H9 (cell line): Measurements from ENCODE around the gene ANKRD11. TPM values are rescaled to one million over a fixed set of nuclear protein-coding genes. Genes with fewer than 3 reads are reported as not detected.

Experiments
- DNase-seq: peaks from one replicate; pipeline ENCODE4 v3.0.0-alpha.2; 2017
- H2AFZ ChIP-seq: one replicate; pipeline ENCODE4 v1.6.1; 2013; ENCODE audit warnings: mild to moderate bottlenecking, low read length, control low read depth, moderate library complexity
- H2AK5ac ChIP-seq: 2 replicates; pipeline ENCODE4 v1.6.1; 2013; ENCODE audit warnings: low read length, control low read depth, mixed read lengths; ENCODE audit not compliant: insufficient read length
- H2BK120ac ChIP-seq: one replicate; pipeline ENCODE4 v1.6.1; 2013; ENCODE audit warnings: low read depth, mild to moderate bottlenecking, low read length, control low read depth, inconsistent platforms; ENCODE audit not compliant: poor library complexity, severe bottlenecking
- H2BK12ac ChIP-seq: 2 replicates; pipeline ENCODE4 v1.6.1; 2013; ENCODE audit warnings: low read length, control low read depth, mixed read lengths, low read depth; ENCODE audit not compliant: insufficient read length
- H2BK15ac ChIP-seq: 2 replicates; pipeline ENCODE4 v1.6.1; 2013; ENCODE audit warnings: low read depth, low read length, control low read depth
- H2BK20ac ChIP-seq: one replicate; pipeline ENCODE4 v1.6.1; 2013; ENCODE audit warnings: low read depth, mild to moderate bottlenecking, low read length, control low read depth, inconsistent platforms; ENCODE audit not compliant: poor library complexity, severe bottlenecking
- H2BK5ac ChIP-seq: 2 replicates; pipeline ENCODE4 v1.6.1; 2013; ENCODE audit warnings: low read length, control low read depth, mixed read lengths; ENCODE audit not compliant: insufficient read length
- H3K14ac ChIP-seq: 2 replicates; pipeline ENCODE4 v1.6.1; 2013; ENCODE audit warnings: low read length, control low read depth; ENCODE audit not compliant: insufficient read depth
- H3K18ac ChIP-seq: 2 replicates; pipeline ENCODE4 v1.6.1; 2013; ENCODE audit warnings: low read depth, mild to moderate bottlenecking, mixed read lengths, low read length, control low read depth; ENCODE audit not compliant: insufficient read length
- H3K23ac ChIP-seq: 2 replicates; pipeline ENCODE4 v1.6.1; 2013; ENCODE audit warnings: low read length, control low read depth, mixed read lengths, low read depth; ENCODE audit not compliant: insufficient read length
- H3K23me2 ChIP-seq: 2 replicates; pipeline ENCODE4 v1.6.1; 2013; ENCODE audit warnings: low read depth, mild to moderate bottlenecking, mixed read lengths, low read length, control low read depth; ENCODE audit not compliant: insufficient read length, poor library complexity, severe bottlenecking
- H3K27ac ChIP-seq: 2 replicates; pipeline ENCODE4 v1.5.1; 2013; ENCODE audit warnings: low read length, control low read depth, mixed read lengths, low read depth; ENCODE audit not compliant: insufficient read length
- H3K27me3 ChIP-seq: 2 replicates; pipeline ENCODE4 v1.6.1; 2013; ENCODE audit warnings: low read length, control low read depth, inconsistent platforms; ENCODE audit not compliant: insufficient read depth
- H3K4ac ChIP-seq: 2 replicates; pipeline ENCODE4 v1.6.1; 2013; ENCODE audit warnings: low read depth, mild to moderate bottlenecking, control low read depth, inconsistent platforms, low read length, moderate library complexity
- H3K4me1 ChIP-seq: 2 replicates; pipeline ENCODE4 v1.6.1; 2013; ENCODE audit warnings: low read length, control low read depth, inconsistent platforms; ENCODE audit not compliant: insufficient read depth
- H3K4me2 ChIP-seq: 2 replicates; pipeline ENCODE4 v1.6.1; 2013; ENCODE audit warnings: low read length, control low read depth, mixed read lengths; ENCODE audit not compliant: insufficient read length, insufficient read depth
- H3K56ac ChIP-seq: 2 replicates; pipeline ENCODE4 v1.6.1; 2013; ENCODE audit warnings: low read depth, mild to moderate bottlenecking, mixed read lengths, low read length, control low read depth; ENCODE audit not compliant: insufficient read length
- H3K79me1 ChIP-seq: 2 replicates; pipeline ENCODE4 v1.6.1; 2013; ENCODE audit warnings: low read depth, mild to moderate bottlenecking, moderate library complexity, low read length, control low read depth, inconsistent platforms; ENCODE audit not compliant: insufficient read depth, poor library complexity, severe bottlenecking
- H3K79me2 ChIP-seq: 2 replicates; pipeline ENCODE4 v1.6.1; 2013; ENCODE audit warnings: low read length, control low read depth, inconsistent platforms; ENCODE audit not compliant: insufficient read depth
- H3K9ac ChIP-seq: 2 replicates; pipeline ENCODE4 v1.6.1; 2013; ENCODE audit warnings: low read length, control low read depth, mixed read lengths; ENCODE audit not compliant: insufficient read length; ENCODE audit errors: extremely low read depth
- H3K9me3 ChIP-seq: one replicate; pipeline ENCODE4 v1.6.1; 2013; ENCODE audit warnings: low read depth, low read length, inconsistent platforms; ENCODE audit not compliant: control insufficient read depth
- H3T11ph ChIP-seq: one replicate; pipeline ENCODE4 v1.6.1; 2013; ENCODE audit warnings: mild to moderate bottlenecking, low read length, control low read depth, inconsistent platforms
- H4K20me1 ChIP-seq: one replicate; pipeline ENCODE4 v1.6.1; 2013; ENCODE audit not compliant: control insufficient read depth, insufficient read length, insufficient read depth
- H4K5ac ChIP-seq: 2 replicates; pipeline ENCODE4 v1.6.1; 2013; ENCODE audit warnings: low read depth, mild to moderate bottlenecking, mixed read lengths, low read length, control low read depth; ENCODE audit not compliant: insufficient read length
- H4K8ac ChIP-seq: replicated peaks from 2 replicates; pipeline ENCODE4 v1.6.1; 2013; ENCODE audit warnings: low read length, control low read depth, mixed read lengths, low read depth; ENCODE audit not compliant: insufficient read length
- H4K91ac ChIP-seq: 2 replicates; pipeline ENCODE4 v1.6.1; 2013; ENCODE audit warnings: low read depth, mild to moderate bottlenecking, moderate library complexity, mixed read lengths, low read length, control low read depth; ENCODE audit not compliant: insufficient read length
- H3K27ac Mint-ChIP-seq, 3 experiments: 2 replicates in 2 of 3; 3 replicates in 1 of 3; pipeline ENCODE4 v1.8.0; 2020 to 2021; ENCODE audit warnings: mixed read lengths in 3 of 3, mild to moderate bottlenecking in 1 of 3, moderate library complexity in 1 of 3
- H3K27me3 Mint-ChIP-seq: 2 replicates; pipeline ENCODE4 v1.8.0; 2021; ENCODE audit warnings: low read depth, mild to moderate bottlenecking, moderate library complexity, mixed read lengths
- H3K36me3 Mint-ChIP-seq, 3 experiments: 2 replicates in 2 of 3; 3 replicates in 1 of 3; pipeline ENCODE4 v1.8.0; 2020 to 2021; ENCODE audit warnings: low read depth in 3 of 3, mixed read lengths in 3 of 3; ENCODE audit not compliant: insufficient read depth in 1 of 3
- H3K4me1 Mint-ChIP-seq, 2 experiments: 2 replicates each; pipeline ENCODE4 v1.8.0; 2020; ENCODE audit warnings: mixed read lengths in 2 of 2
- H3K4me3 Mint-ChIP-seq, 2 experiments: 2 replicates in 1 of 2; 3 replicates in 1 of 2; pipeline ENCODE4 v1.8.0; 2020 to 2021; ENCODE audit warnings: mild to moderate bottlenecking in 2 of 2, mixed read lengths in 2 of 2, moderate library complexity in 1 of 2
- H3K9me3 Mint-ChIP-seq, 2 experiments: 2 replicates in 1 of 2; 3 replicates in 1 of 2; pipeline ENCODE4 v1.8.0; 2020; ENCODE audit warnings: mild to moderate bottlenecking in 2 of 2, mixed read lengths in 2 of 2, moderate library complexity in 1 of 2
- WGBS: extraction: QIAGEN DNeasy Blood & Tissue Kit; methylation state at CpG from one replicate; pipeline ENCODE4 v1.1.7; 2013; ENCODE audit warnings: missing lambda C conversion rate, low lambda C conversion rate, mixed read lengths; ENCODE audit not compliant: insufficient read length; ENCODE audit errors: extremely low coverage; 5-methylcytosine and 5-hydroxymethylcytosine counted together
- total RNA-seq: library from RNA; stranded (reverse); gene quantifications from 2 replicates; pipeline ENCODE4 v1.2.1, GENCODE V29; 2021
- TF ChIP-seq, protein P1 (sequence below): fragments of 200-600 bp; sonication (generic); conservative IDR thresholded peaks from 3 replicates; pipeline ENCODE4 v1.8.0; 2021; ENCODE audit warnings: antibody characterized with exemption, mild to moderate bottlenecking

ANKRD11 gene
- total RNA-seq, 1 experiment from 2014 or later: 181 TPM

- no peaks in the 10 kb centered on the region for H3K27me3 Mint-ChIP-seq
- H3K4me1 Mint-ChIP-seq: no peaks in the 10 kb centered on the region
- Histone ChIP-seq H2AK5ac (no peak overlapping the region), H2BK120ac (no peak overlapping the region), H3K27me3 (no peaks in the 10 kb centered on the region), H4K8ac (no peak overlapping the region), H4K5ac (no peak overlapping the region), H3K79me1 (peaks cover 3% of the 10 kb centered on the region), H4K20me1 (no peaks in the 10 kb centered on the region), H3K23me2 (no peaks in the 10 kb centered on the region), H3K56ac (no peak overlapping the region), H3K9me3 (no peaks in the 10 kb centered on the region), H3K14ac (no peak overlapping the region; the same call in 1 of the 2 replicates), H3K23ac (no peak overlapping the region), H3K18ac (no peak overlapping the region), H4K91ac (no peak overlapping the region), H3K4ac (no peak overlapping the region), H2BK20ac (no peak overlapping the region), H2BK12ac (no peak overlapping the region), H3K4me1 (no peaks in the 10 kb centered on the region), H3K9ac (no peak overlapping the region), H2AFZ (no peak overlapping the region), H3K4me2 (no peak overlapping the region), H3K27ac (no peak overlapping the region), H2BK5ac (no peak overlapping the region), H3T11ph (no peak overlapping the region), H2BK15ac (no peak overlapping the region), H3K79me2 (no peaks in the 10 kb centered on the region; the same call in 1 of the 2 replicates)
- peak overlapping the region in 2 of 3 experiments; percentile 8 to 18; a peak in 2 of 7 replicates for H3K27ac Mint-ChIP-seq
- TF ChIP-seq, protein P1, sequence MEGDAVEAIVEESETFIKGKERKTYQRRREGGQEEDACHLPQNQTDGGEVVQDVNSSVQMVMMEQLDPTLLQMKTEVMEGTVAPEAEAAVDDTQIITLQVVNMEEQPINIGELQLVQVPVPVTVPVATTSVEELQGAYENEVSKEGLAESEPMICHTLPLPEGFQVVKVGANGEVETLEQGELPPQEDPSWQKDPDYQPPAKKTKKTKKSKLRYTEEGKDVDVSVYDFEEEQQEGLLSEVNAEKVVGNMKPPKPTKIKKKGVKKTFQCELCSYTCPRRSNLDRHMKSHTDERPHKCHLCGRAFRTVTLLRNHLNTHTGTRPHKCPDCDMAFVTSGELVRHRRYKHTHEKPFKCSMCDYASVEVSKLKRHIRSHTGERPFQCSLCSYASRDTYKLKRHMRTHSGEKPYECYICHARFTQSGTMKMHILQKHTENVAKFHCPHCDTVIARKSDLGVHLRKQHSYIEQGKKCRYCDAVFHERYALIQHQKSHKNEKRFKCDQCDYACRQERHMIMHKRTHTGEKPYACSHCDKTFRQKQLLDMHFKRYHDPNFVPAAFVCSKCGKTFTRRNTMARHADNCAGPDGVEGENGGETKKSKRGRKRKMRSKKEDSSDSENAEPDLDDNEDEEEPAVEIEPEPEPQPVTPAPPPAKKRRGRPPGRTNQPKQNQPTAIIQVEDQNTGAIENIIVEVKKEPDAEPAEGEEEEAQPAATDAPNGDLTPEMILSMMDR: no peak
- no peak overlapping the region for H3K4me3 Mint-ChIP-seq
- no CpG with 5 or more reads among the region's 39 CpGs for WGBS
- DNase-seq: no peak
- H3K36me3 Mint-ChIP-seq: peaks cover 25 to 76% (median 76%) of the 10 kb centered on the region in 3 experiments
- H3K9me3 Mint-ChIP-seq: no peaks in the 10 kb centered on the region
Measured at GRCh38 chr16:89275837-89276720, 214.3 kb downstream of the ANKRD11 start.
